HG03469 (cell line): ENCODE measurements around the gene BBS5.
"Not testable (repeated sequence)": the region's sequence is repeated elsewhere in the genome, so short reads cannot be mapped to it uniquely, and the experiment has no call there.

ENCODE experiments used
- ATAC-seq: cut with Tn5 transposase; IDR thresholded peaks from one replicate; pipeline ENCODE4 v1.9.1; 2021; ENCODE audit warnings: mild to moderate bottlenecking, moderate library complexity, moderate number of reproducible peaks; ENCODE audit not compliant: unreplicated experiment

BBS5 gene

GRCh38 chr2:169539460-169539859 lies 60.2 kb downstream of the BBS5 start:
- not testable (repeated sequence) for ATAC-seq

DNA sequence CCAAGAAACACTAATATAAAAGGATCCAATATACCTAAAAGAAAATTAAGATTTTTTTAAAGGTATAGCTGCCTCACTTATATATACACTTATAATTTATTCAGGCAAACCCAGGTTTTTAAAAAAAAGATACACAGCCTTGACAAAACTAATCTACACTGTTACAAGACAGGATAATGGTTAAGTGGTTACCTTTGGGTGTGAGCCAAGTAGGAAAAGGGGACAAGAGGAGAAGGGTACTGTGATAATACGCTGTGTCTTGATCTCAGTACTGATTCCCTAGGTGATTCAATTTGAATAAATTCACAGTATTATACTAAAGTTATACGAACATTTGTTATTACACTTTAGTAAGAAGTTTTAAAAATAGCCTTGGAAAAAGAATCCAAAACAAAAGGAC lies 60.9 kb downstream of the BBS5 start:
- ATAC-seq, result no peak

GRCh38 chr2:169542433-169542832 lies 63.1 kb downstream of the BBS5 start:
- no peak for ATAC-seq

- no peak for ATAC-seq
These were observed 67.5 kb downstream of the BBS5 start for GRCh38 chr2:169546756-169547155.
